ENCODE data around the gene MTCL1.
A peak's percentile ranks its signal among the peaks of the same experiment; 100 is the strongest.

MTCL1 gene

DNA sequence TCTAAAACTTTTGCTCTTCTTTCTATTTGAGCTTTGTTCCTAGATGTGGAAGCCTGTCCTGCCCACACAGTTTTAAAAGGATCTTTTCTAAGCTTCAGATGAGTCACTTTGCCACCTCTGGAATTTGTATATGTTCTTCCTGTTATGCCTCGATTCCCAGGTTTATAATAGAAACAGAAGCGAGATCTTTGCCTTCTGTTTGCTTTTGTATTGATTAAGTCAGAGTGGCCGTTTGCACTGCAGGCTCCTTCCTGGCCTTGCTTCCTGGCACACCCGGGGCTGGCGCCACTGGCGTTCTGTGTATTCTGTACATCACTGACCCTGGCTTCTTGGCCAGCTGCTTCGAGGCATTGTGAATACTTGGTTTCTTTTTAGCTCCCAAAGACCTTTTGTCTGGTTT, 91.8 kb downstream of the MTCL1 start:
- Histone ChIP-seq H3K4me1 (ENCODE audit: insufficient read depth, low read length, poor library complexity, severe bottlenecking) (peaks cover 30% of the 10 kb centered on the region), H3K9me3 (ENCODE audit: insufficient read depth, low read depth, low read length) (no peaks in the 10 kb centered on the region), H3K9me2 (replicated peaks; ENCODE audit: low read depth, low read length) (no peaks in the 10 kb centered on the region), H3K36me3 (ENCODE audit: insufficient read depth, low read length) (no peaks in the 10 kb centered on the region), H3K4me2 (ENCODE audit: low read depth, low read length, poor library complexity, severe bottlenecking) (peak overlapping the region; percentile 48), H2AFZ (ENCODE audit: low read length) (no peak overlapping the region), H3K9ac (ENCODE audit: low read depth, low read length, poor library complexity, severe bottlenecking) (peak overlapping the region; percentile 49), H4K20me1 (ENCODE audit: insufficient read depth, low read length, poor library complexity, severe bottlenecking) (no peaks in the 10 kb centered on the region), H3K4me3 (ENCODE audit: low read length, poor library complexity, severe bottlenecking) (no peak overlapping the region), H3K79me2 (ENCODE audit: insufficient read depth, low read length) (no peaks in the 10 kb centered on the region), H3F3A (ENCODE audit: low read depth) (no peaks in the 10 kb centered on the region), H3K27me3 (ENCODE audit: insufficient read depth, low read length, poor library complexity, severe bottlenecking) (no peaks in the 10 kb centered on the region)
- TF ChIP-seq, protein P1, sequence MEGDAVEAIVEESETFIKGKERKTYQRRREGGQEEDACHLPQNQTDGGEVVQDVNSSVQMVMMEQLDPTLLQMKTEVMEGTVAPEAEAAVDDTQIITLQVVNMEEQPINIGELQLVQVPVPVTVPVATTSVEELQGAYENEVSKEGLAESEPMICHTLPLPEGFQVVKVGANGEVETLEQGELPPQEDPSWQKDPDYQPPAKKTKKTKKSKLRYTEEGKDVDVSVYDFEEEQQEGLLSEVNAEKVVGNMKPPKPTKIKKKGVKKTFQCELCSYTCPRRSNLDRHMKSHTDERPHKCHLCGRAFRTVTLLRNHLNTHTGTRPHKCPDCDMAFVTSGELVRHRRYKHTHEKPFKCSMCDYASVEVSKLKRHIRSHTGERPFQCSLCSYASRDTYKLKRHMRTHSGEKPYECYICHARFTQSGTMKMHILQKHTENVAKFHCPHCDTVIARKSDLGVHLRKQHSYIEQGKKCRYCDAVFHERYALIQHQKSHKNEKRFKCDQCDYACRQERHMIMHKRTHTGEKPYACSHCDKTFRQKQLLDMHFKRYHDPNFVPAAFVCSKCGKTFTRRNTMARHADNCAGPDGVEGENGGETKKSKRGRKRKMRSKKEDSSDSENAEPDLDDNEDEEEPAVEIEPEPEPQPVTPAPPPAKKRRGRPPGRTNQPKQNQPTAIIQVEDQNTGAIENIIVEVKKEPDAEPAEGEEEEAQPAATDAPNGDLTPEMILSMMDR (conservative IDR thresholded peaks at IDR 0.05; ENCODE audit: low read length): no peak
- no peak for TF ChIP-seq EZH2phosphoT487 (IDR thresholded peaks at IDR 0.05; ENCODE audit: borderline replicate concordance)

DNA sequence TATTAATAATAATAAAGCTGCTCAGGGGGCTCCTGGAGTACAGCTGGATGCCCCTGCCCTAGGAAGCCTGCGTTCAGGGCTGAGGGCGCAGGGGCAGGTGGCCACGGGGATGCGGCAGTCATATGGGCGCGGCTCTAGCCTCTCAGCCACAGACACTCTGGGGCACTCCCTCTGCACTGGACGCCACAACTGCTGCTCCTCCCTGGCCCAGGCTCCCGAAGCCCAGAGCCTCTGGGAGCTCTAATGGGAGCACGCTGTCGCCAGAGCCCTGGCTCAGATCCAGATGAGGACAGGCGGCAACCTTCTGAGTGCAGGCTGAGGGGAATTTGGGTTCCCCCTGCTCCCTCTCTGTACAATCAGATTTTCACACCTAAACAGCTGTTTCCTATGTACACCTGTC, 93.6 kb downstream of the MTCL1 start:
- peaks cover 30% of the 10 kb centered on the region for H3K4me1 ChIP-seq (ENCODE audit: insufficient read depth, low read length, poor library complexity, severe bottlenecking)
- no peaks in the 10 kb centered on the region for H4K20me1 ChIP-seq (ENCODE audit: insufficient read depth, low read length, poor library complexity, severe bottlenecking)
- H3K9ac ChIP-seq (ENCODE audit: low read depth, low read length, poor library complexity, severe bottlenecking): no peak overlapping the region
- TF ChIP-seq, protein P1 (conservative IDR thresholded peaks at IDR 0.05; ENCODE audit: low read length): no peak
- TF ChIP-seq EZH2phosphoT487 (IDR thresholded peaks at IDR 0.05; ENCODE audit: borderline replicate concordance): no peak
- H3K36me3 ChIP-seq (ENCODE audit: insufficient read depth, low read length): no peaks in the 10 kb centered on the region
- H3K9me2 ChIP-seq (replicated peaks; ENCODE audit: low read depth, low read length): no peaks in the 10 kb centered on the region
- no peak overlapping the region for H3K4me3 ChIP-seq (ENCODE audit: low read length, poor library complexity, severe bottlenecking)
- H3K4me2 ChIP-seq (ENCODE audit: low read depth, low read length, poor library complexity, severe bottlenecking): no peak overlapping the region
- H2AFZ ChIP-seq (ENCODE audit: low read length): no peak overlapping the region
- H3F3A ChIP-seq (ENCODE audit: low read depth): no peaks in the 10 kb centered on the region
- no peaks in the 10 kb centered on the region for H3K9me3 ChIP-seq (ENCODE audit: insufficient read depth, low read depth, low read length)
- H3K27me3 ChIP-seq (ENCODE audit: insufficient read depth, low read length, poor library complexity, severe bottlenecking): no peaks in the 10 kb centered on the region
- H3K79me2 ChIP-seq (ENCODE audit: insufficient read depth, low read length): no peaks in the 10 kb centered on the region

DNA sequence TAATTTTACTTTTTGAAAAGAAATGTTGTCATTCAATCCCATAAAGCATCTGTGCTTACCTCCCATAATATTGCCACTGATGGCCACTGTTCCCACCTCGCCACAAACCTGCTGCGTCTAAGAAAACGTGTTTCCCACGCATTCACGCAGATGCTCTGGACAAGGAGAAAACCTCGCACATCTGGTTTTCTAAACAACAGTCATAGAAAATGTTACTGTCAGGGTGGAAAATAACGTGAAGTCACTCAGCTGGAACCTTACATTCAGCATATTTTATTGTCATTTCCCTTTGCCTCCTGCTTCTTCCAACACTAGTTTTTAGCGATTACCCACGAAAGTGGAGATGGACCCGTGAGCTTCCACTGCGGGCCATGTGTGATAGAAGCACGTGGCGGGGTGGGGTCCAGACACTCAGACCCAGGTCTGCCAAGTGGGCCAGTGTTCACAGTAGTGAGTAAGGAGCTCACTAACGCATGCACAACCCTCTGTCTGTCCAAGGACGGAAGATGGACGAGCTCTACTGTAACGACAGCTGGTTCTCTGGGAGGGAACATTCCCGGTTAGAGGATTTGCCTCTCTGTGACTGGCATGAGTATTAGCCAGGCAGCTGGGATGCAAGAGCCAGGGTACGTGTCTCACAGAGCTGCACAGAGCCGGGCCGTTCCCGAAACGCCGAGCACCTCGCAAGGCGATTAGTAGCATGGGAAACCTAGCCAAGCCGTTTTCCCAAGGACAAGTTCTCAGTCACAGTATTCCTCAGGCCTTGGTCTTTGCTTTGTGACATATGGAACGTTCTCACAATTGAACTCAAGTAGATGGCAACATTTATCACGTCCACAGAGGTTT, 94.5 kb downstream of the MTCL1 start:
- Histone ChIP-seq H3K79me2 (ENCODE audit: insufficient read depth, low read length) (no peaks in the 10 kb centered on the region), H3K4me2 (ENCODE audit: low read depth, low read length, poor library complexity, severe bottlenecking) (no peak overlapping the region), H3K9ac (ENCODE audit: low read depth, low read length, poor library complexity, severe bottlenecking) (no peak overlapping the region), H3K27me3 (ENCODE audit: insufficient read depth, low read length, poor library complexity, severe bottlenecking) (no peaks in the 10 kb centered on the region), H3K4me1 (ENCODE audit: insufficient read depth, low read length, poor library complexity, severe bottlenecking) (peaks cover 28% of the 10 kb centered on the region), H3K9me2 (replicated peaks; ENCODE audit: low read depth, low read length) (no peaks in the 10 kb centered on the region), H3K36me3 (ENCODE audit: insufficient read depth, low read length) (no peaks in the 10 kb centered on the region), H3F3A (ENCODE audit: low read depth) (no peaks in the 10 kb centered on the region), H2AFZ (ENCODE audit: low read length) (no peak overlapping the region), H3K9me3 (ENCODE audit: insufficient read depth, low read depth, low read length) (no peaks in the 10 kb centered on the region), H4K20me1 (ENCODE audit: insufficient read depth, low read length, poor library complexity, severe bottlenecking) (no peaks in the 10 kb centered on the region), H3K4me3 (ENCODE audit: low read length, poor library complexity, severe bottlenecking) (no peak overlapping the region)
- TF ChIP-seq EZH2phosphoT487 (IDR thresholded peaks at IDR 0.05; ENCODE audit: borderline replicate concordance): no peak
- TF ChIP-seq, protein P1 (conservative IDR thresholded peaks at IDR 0.05; ENCODE audit: low read length): no peak

Data from Loucy (cell line).